LHCN-M2 (cell line): ENCODE measurements around the gene GPR18. TPM values are rescaled to one million over a fixed set of nuclear protein-coding genes. Genes with fewer than 3 reads are reported as not detected.

Experiments
- DNase-seq: peaks from one replicate; pipeline ENCODE4 v3.0.0-alpha.2; 2012; ENCODE audit warnings: low read depth
- polyA plus RNA-seq: library from polyadenylated mRNA; unstranded; fragments of >200 nt; gene quantifications from one replicate; pipeline ENCODE4 v1.2.1, GENCODE V29; 2012; ENCODE audit warnings: missing spikeins
- total RNA-seq: library from RNA; depleted of rRNA; stranded (reverse); fragments of >200 nt; gene quantifications from 2 replicates; pipeline ENCODE4 v1.2.3, GENCODE V29; 2014; rRNA removed

GPR18 gene, protein sequence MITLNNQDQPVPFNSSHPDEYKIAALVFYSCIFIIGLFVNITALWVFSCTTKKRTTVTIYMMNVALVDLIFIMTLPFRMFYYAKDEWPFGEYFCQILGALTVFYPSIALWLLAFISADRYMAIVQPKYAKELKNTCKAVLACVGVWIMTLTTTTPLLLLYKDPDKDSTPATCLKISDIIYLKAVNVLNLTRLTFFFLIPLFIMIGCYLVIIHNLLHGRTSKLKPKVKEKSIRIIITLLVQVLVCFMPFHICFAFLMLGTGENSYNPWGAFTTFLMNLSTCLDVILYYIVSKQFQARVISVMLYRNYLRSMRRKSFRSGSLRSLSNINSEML
- not detected in 2 replicates for total RNA-seq
- 0.05 TPM for polyA plus RNA-seq

DNA sequence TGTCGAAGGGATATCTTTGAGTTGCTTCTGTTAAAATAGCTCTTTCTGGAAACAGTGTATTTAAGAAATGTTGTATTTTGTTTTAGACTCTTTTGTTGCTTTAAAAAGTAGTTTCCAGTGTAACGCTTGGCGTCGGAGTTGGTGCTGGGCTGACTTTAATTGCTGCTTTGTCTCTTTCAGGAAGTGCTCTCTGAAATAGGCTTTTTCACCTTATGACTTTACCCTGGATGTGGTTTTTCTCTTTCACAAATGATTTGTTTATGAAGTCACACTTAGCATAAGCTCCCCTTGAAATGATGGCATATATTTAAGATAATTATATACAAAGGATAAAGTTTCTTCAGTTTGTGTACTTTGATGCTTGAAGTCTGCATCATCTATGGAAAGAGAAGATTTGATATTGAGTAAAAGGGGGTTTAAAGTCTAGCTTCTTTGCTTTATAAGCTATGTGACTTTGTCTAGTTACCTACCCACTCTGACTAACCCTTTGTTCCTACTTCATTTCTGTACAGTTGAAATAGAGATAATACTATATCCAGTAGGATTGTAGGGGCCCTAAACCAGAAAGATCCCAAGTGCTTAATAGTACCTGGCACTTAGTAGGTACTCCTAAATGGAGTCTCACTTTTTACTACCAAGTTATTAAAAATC, at the start of gene GPR18:
Gene GPR18, minus strand, starts transcription at position 170 of the 651 bp plus-strand sequence. CDS start 2,507 bp downstream, outside the sequence.
- no peak for DNase-seq

DNA sequence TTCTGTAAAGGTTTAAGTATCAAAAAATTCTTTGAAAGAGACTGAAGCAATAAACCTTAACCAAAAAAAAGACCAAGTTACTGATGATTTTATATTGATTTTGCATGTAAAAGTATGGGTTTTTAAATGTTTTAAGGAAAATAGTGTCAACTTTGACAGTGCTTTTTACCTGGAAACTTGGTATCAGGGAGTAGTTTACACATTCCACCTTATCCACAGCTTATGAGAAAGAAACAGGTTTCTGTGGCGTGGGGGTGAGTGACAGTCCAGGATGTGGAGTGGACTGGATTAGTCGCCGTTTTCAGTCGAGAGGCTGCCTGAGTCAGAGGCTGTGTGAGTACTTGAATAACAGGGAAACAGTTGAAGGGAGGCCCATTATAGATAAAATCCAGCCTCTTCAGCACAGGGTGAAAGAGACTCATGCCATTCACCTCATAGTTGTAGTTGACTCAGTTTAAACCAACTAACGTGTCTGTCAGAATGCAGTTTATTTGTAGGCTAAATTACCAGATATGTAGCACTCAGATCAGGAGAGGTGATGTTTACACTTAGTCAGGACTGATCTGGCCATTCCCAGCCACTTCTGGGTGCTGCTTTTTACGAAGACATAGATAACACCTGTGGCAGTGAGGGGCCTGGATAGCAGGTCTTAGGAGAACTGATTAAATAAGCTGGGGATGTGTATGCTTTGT, 49.6 kb upstream of the GPR18 start:
- peak; percentile 79 for DNase-seq

DNA sequence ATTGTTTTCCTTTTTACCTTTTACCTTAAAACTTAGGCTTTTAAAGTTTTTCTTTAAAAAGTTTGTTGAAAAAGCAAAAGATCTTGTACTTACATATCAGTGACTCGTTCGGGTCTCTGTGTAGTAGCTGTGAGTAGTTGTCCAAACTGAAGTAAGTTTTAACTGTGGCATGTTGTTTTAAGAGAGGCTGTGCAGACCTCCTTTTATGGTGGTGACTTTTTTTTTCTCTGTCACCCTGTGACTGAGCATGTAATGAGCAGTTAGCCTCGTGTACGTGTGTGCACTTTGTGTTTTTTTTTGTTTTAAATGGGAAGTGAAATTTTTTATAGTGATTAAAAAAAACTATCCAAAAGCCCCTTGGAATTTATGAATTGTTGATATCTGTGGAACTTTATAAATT, 49.1 kb upstream of the GPR18 start, which contains the start of gene GPR183:
Gene GPR183, minus strand, starts transcription at position 153 of the 400 bp plus-strand sequence. CDS start 11,254 bp downstream, outside the sequence.
- peak; percentile 40 for DNase-seq

DNA sequence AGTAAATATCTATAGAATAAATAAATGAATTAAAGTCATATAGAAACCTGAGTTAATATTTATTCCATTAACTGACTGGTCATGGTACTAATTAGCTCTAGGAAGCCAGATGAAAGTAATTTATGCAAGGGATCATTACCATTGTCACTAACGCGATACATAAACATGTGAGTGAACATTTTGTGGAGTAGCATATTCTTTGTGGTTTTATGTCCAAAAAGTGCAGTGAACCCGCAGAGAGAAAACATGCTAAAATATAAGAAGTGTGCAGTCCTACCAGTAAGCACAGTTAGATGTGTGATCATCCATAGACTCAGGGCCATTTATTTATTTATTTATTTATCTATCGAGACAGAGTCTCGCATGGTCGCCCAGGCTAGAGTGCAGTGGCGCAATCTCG, 47.4 kb upstream of the GPR18 start:
- DNase-seq, result no peak

DNA sequence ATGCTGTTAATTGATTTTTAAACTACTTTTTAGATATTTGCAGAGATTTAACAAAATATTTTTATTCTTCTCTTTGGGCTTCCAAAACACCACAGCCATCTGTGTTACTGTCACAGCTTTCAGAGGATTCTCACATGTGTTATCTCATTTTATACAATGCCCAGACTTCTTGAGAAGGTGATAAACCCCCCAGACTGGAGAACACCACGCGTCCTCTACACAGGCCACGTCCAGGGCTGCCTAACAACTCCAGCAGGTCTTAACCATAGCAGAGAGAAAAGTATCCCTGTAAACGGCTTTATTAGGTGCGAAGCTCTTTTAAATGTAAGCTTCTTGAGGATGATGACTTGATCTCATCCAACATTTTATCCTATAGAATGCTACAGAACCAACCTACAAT, 47.0 kb upstream of the GPR18 start:
- DNase-seq, result no peak

DNA sequence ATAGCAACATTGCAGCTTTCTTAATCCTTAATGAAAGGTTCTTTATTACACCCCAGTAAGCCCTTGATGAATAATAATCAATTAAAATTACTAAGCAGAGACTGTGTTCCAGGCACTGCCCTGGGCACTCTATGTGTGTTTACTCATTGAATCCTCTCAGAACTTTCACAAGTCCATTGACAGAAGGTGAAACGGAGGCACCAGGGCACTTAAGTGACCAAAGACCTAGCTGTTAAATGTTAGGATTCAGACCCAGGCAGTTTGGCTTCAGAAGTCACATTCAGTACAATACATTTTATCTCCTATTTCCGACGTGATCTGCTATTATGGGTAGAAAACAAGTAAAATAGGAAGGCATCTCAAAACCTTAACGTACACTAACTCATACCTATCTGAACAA, 46.4 kb upstream of the GPR18 start:
- DNase-seq, result no peak

DNA sequence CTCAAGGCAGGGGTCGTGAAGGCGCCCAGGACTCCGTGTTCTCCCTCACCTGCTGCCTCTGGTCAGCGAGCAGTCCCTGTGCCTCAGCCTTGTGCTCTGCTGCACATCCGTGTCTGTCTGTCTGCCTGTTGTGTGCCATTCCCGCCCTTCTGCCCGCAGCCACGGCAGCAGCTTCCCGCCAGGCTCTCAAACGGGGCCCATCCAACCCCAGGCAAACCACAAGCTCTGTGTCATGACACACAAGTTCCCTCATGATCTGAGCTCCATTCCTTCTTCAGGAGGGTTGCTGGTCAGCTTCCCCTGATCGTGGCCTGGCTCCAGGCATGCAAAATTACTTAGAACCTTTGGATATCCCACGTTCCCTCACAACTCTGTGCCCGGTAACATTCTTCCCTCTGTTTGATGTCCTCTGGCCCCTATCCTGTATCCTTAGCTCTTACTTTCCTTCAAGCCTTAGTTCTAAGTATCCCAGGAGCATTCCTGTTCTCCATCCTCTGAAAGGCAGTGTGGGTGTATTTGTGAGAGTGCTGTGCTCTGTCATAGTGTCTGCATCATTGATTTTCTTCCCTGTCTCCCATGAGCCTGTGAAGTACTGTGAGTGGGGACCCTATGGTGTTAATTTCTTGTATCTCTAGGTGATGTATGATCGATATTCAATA, 45.8 kb upstream of the GPR18 start:
- DNase-seq, result no peak

DNA sequence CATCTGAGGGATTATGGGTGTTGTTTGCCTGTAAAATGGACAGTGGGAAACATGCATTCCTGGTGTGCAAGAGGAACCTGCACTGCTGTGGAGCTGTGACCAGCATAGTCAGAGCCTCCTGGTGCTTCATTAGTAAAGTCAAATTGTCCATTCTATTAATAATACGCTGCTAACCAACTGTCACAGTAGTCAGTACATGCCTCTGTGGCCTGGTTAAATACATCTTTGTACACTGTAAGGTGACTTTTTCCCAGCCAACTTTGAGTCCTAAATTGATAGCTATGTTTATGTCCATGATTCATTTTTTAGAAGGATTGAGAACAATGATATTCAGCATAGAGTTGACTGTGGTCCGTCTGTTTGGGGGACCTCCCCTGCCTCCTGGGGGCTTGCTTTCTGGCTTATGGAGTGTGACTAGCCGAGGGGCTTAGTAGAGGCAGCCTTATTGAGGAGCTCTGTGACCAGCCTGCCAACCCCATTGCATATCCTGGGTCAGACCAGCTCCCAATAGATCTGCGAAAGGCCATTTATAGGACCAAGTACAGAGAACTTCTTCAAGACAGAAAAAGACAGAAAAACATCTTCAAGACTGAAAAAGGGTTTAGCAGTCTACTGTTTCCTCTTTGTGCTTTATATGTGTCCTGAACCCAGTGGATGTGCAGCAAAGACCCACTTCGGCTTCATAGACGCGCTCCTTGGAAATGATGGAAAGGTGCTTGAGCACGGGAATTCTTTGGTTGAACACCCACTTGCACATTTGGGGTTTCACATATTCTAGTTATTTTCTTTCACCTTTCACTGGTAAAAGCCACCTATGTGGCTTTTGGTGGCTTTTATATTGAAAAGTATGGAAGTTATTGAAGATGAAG, 44.7 kb upstream of the GPR18 start:
- no peak for DNase-seq

DNA sequence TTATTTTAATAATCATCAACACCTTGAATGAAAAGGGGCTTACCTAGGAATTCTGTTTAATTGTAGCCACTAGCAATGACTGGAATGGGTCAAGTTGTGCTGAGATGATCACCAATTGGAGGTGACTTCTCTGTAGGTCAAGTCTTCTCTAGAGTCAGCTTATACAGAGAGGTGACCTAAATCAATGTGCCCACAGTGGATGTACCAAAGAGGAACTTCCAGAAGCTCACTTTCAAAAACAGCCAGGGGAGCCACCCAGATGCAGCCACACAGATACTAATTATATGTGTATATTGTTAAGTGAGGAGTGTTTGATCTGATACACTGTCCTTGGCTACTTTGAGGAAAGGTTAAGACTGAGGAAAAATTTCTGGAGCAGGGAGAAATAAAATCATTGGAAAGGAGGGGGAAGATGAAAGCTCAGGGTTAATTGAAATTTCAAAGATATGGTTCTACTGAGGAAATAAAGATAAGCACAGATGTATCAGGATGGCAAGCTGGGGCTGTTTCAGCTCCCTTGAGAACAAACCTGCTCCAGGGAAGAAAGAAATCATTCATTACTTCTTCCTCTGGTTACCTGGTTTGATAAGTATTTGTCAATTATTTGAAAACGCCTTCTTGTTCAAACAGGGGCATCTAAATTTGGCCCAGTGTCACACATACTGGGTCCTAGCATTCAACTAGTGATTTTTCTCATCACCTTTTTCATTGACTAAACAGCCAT, 43.9 kb upstream of the GPR18 start:
- no peak for DNase-seq

DNA sequence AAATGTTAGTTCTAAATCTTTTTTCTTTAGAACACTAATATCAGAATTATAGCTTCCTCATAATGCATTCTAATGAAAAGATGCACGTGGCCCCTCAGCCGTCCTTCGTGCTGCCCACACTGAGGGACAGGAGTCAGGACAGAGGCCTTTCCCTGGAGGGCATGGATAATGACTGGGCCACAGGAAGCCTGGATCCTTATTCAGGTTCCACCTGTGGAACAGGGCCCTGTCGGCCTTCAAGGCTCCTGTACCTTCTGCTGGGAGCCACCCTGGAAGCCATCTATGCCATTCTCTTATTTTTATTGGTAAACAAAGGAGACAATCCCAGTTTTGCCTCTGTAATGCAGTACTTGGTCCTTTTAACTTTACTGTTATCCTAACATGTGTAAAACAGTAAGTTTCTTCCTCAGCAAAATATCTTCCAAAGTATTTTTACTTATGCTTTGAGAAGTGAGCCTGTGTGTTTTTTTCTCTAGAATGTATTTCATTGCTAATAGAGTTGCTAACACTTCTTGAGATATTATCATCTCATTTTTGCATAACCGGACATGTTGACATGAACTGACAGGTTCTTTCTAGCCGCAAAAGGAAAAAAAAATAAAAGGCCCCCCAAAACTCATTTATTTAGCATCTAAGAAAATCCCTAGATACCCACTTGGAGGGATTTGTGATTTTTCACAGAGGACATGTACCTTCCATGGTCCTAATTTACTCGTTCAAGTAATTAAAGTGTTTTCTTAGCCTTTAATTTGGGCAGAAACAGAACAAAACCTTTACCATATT, 43.1 kb upstream of the GPR18 start:
- DNase-seq, result no peak

DNA sequence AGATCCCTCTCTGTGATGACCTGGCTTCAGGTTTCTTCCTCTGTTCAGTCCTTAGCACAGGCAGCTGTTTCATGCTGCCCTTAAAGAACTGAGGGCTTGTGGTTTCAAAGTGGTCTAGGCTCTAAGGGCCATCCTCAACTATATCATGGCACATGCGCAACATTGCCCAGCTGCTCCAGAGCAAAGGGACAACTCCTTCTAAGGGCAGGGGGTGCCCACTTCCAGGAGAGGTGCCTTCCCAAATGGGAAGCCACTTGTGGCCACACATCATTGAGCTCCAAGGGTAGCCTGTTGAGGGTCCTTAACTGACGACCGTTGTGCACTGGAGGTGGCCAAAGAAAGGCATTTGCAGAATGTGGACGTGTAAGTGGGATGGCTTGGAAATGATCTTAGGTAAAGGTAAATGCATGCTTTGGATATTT, 41.8 kb upstream of the GPR18 start:
- no peak for DNase-seq

DNA sequence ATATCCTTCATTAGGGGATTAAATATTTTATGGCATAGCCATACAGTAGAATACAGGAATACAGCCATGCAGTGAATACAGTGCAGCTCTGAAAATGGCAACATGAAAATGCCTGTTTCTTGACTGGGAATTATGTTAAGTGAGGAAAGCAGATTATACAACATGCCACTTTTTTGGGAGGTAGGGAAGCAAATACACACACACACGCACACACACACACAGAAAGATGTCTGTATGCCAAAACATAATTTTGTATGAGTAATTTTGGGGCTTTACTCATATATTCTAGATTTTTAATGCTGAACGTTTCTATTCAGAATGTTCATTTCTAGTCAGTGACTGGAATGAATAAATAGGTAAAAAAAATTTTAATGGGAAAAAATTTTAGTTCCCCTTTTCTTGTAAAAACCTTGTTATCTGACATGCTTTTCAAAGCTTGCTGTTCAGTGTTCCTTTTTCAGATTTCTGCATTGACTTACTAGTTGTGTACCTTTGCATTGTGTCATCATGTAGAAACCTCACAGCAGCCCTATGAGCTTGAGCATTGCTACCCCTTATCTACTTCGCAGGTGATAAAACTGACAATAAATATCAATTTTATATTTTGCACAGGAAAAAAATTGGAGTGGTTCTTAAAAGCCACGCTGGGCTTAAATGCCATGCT, 41.2 kb upstream of the GPR18 start:
- no peak for DNase-seq

DNA sequence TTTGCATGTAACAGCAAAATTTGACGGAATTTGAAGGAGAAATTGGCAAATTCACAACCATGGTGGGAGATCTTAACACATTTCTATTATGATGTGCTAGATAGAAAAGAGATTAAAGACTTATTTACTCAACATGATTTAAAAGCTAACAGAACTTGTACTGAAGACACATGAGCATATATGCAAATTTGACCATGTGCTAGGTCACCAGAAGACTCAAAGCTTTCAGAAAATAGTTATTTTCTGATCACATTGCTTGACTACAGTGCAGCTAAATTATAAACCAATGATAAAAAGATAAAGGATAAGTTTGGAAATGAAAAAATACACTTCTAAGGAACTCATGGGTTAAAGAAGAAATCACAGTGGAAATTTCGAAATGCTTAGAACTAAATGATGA, 39.9 kb upstream of the GPR18 start:
- no peak for DNase-seq

DNA sequence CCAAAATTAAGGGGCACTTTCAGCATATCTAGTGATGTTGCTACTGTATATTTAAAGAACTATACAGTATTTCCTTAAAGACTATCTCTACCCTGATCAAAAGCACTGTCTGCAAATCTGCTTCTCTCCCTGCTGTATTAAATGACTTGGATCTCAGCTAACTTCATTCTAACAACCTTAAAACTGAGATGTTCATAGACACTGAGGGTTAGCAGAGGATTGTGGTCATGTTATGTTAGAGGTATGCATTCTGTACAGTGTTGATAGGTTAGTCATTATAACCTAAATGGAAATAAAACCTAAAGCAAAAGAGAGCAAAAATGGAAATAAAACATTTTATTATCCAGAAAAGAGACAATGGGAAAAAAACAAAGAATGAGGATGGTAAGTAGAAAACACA, 39.2 kb upstream of the GPR18 start:
- no peak for DNase-seq

DNA sequence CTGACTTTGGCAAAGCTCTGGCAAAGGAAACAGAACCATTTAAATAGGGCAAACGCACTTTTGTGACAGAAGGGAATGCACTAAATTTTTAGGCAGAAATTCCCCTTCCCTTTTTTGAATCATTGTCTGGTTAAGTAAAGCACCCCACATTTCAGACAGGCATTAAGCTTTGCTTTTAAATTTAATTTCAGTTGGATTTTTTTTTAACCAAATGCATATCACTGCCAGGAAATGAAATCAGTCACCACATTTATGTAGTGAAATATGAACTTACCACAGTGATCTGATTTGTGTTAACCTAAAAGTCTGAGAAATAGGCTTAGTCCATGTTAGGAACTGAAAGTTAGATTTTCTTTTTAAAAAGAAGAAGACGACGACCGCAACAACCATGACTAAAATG, 38.2 kb upstream of the GPR18 start:
- no peak for DNase-seq

DNA sequence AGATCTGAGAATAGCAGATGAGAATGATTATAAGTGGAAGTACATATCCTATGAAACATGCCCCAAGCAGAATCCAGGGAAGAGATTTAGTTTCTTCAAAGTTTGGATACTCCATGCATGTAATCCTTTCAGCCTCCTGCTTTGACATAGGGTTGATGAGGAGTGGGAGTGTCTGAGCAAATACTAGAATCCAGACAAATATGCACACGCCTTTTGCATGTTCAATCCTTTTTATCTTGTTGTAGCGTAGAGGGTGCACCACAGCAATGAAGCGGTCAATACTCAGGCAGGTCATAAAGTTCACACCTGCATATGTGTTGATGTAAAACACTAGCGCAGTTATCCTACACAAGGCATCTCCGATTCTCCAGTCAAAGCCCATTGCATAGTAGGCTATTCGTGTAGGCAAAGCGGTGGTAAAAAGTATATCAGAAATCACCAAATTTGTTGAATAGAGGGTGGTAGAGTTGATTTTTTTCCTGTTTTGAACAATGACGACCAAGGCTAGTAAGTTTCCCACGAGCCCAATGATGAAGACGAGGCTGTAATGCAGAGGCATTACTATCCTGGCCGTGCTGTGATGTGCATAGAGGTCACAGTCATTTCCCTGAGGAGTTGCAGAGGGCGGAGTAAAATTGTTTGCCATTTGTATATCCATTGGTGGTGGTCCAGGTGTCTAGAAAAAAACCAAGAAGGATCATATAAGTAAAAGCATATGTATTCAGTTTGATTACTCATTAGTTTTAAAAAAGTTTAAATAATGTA, 37.5 kb upstream of the GPR18 start:
- no peak for DNase-seq

DNA sequence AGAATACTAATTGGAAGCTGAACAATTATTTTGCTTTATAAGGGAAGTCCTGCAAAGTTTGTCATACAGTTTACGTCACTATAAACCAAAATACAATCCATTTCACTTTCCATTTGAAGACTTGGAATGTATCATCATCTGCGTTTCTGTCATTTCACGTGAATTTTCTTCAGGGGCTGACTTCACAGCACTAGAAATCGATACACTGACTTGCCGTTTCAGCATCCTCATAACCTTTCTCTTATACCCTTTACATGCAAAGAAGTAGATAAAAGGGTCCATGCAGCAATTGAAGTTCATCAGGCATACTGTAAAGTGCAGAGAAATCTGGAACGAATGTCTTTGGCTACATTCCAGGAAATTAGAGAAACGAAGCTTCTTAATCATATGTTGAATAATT, 36.8 kb upstream of the GPR18 start:
- no peak for DNase-seq

DNA sequence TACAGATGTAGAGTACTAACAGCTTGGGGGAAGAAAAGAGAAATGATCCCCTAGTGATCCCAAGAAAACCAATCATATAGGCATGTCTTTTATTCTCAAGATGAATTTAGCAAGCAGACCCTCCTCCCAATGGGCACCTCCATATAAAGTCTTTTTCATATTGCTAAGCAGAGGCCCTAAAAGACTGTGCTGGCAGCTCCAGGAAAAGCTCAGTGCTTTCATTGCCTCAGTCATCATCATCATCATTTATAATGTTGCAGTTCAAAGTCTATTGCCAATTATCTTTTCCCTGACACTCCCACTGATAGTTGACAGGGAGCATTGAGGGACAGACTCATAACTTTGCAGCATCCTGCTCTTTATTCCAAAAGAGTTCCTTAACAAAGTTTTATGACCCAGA, 36.0 kb upstream of the GPR18 start:
- no peak for DNase-seq
